H1 (cell line): ENCODE results near the gene DARS1. TPM values are rescaled to one million over a fixed set of nuclear protein-coding genes. Genes with fewer than 3 reads are reported as not detected.

Source experiments
- BACH1 ChIP-seq: IDR thresholded peaks from 2 replicates; pipeline ENCODE4 v1.6.1; 2012; ENCODE audit warnings: low read length, improper control_type of control experiment
- CREB1 ChIP-seq: IDR thresholded peaks from 2 replicates; pipeline ENCODE4 v1.6.1; 2012; ENCODE audit warnings: inconsistent platforms
- JUN ChIP-seq: IDR thresholded peaks from 2 replicates; pipeline ENCODE4 v1.6.1; 2011; ENCODE audit warnings: low read depth, mild to moderate bottlenecking, improper control_type of control experiment, low read length
- JUND ChIP-seq: IDR thresholded peaks from 2 replicates; pipeline ENCODE4 v1.6.1; 2011; ENCODE audit warnings: mild to moderate bottlenecking, improper control_type of control experiment, low read length
- POU5F1 ChIP-seq: IDR thresholded peaks from 2 replicates; pipeline ENCODE4 v1.6.1; 2011; ENCODE audit warnings: low read depth, mild to moderate bottlenecking, low read length, moderate library complexity
- RNF2 ChIP-seq: fragments of 200-900, 300-1000 bp; sonication (generic); IDR thresholded peaks from 2 replicates; pipeline ENCODE4 v1.7.1; 2016; ENCODE audit warnings: borderline replicate concordance, low read depth, mild to moderate bottlenecking, antibody characterized with exemption, low read length; ENCODE audit not compliant: poor library complexity, severe bottlenecking; ENCODE audit errors: missing control alignments
- SIN3A ChIP-seq, 2 experiments: IDR thresholded peaks in 1 of 2; conservative IDR thresholded peaks in 1 of 2; 2 replicates each; pipeline ENCODE4 v1.6.1; 2011 to 2012; ENCODE audit warnings: low read length in 2 of 2, improper control_type of control experiment in 1 of 2, low read depth in 1 of 2, mild to moderate bottlenecking in 1 of 2
- SP2 ChIP-seq: IDR thresholded peaks from 2 replicates; pipeline ENCODE4 v1.6.1; 2012; ENCODE audit warnings: mild to moderate bottlenecking, low read length, inconsistent platforms
- TAF7 ChIP-seq: optimal IDR thresholded peaks from 2 replicates; pipeline ENCODE3; 2011; ENCODE audit warnings: low read depth, mild to moderate bottlenecking, inconsistent platforms, low read length, moderate library complexity, borderline replicate concordance
- polyA plus RNA-seq, 7 experiments: library from polyadenylated mRNA; depleted of rRNA in 3 of 7; stranded (reverse) in 5 of 7; unstranded in 2 of 7; fragments of >200 nt in 5 of 7; fragments of 200-250 nt in 2 of 7; gene quantifications; 1 replicate in 5 of 7; 2 replicates in 1 of 7; 4 replicates in 1 of 7; pipeline versions ENCODE4 v1.2.1 to v1.2.3, GENCODE V29; 2011 to 2013; ENCODE audit warnings: missing spikeins in 2 of 7, mixed read lengths in 2 of 7
- total RNA-seq: library from RNA; stranded (reverse); fragmentation: NEBNext Ultra II Directional; extraction: Animal tissue kit (Norgen Biotek cat#: 25700); gene quantifications from 2 replicates; pipeline ENCODE4 v1.2.1, GENCODE V29; 2021
- TF ChIP-seq, protein P1 (sequence below): fragments of 300-600 bp; sonication (generic); IDR thresholded peaks from 2 replicates; pipeline ENCODE4 v1.7.1; 2012; ENCODE audit warnings: low read length, moderate library complexity, mild to moderate bottlenecking, inconsistent platforms; ENCODE audit not compliant: insufficient replicate concordance

The DARS1 gene
- total and polyA plus RNA-seq, 2 of the 8 experiments (the other 6 are each of a cell fraction or from before 2014, with no cell fraction given) = 61.7 to 85.9 TPM

DNA sequence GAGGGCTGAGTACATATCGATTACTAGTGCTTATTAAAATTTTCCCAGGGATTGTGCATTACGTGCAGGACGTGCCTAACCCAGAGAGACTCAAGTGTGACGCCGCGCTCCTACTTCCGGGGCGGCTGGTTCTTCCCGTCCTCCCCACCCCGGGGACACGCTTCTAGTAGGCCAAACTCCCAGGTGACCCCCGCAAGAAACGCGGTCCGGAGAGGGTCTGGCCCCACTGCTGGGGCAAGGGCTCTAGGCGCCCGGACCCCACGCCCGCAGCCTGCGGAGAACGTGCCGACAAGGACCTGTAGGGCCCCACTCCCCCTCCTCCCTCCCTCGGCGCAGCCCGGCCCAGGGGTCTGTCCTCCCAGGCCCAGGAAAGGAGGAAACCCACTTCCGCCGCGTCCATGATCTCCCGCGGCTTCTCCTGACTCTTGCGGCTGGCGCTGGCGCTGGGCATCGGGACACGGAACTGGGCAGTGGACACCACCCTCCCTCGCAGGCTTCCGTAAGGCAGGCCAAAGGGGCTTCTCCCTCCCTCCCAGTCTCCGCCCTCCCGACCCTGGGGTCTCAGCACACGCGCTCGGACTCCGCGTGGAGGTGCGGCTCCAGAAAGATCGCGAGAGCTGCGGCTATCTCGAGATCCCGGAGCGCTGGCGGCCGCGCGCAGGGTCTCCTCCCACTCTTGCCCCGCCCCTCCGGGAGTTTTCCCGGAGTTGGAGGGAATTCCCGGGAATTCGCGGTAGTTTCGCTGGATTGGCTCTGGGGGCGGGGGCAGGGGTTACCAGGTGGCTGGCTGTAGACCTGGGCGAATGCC is at the start of gene DARS1 (continued):
- peak; percentile 79 for TF ChIP-seq TAF7
- TF ChIP-seq, protein P1, sequence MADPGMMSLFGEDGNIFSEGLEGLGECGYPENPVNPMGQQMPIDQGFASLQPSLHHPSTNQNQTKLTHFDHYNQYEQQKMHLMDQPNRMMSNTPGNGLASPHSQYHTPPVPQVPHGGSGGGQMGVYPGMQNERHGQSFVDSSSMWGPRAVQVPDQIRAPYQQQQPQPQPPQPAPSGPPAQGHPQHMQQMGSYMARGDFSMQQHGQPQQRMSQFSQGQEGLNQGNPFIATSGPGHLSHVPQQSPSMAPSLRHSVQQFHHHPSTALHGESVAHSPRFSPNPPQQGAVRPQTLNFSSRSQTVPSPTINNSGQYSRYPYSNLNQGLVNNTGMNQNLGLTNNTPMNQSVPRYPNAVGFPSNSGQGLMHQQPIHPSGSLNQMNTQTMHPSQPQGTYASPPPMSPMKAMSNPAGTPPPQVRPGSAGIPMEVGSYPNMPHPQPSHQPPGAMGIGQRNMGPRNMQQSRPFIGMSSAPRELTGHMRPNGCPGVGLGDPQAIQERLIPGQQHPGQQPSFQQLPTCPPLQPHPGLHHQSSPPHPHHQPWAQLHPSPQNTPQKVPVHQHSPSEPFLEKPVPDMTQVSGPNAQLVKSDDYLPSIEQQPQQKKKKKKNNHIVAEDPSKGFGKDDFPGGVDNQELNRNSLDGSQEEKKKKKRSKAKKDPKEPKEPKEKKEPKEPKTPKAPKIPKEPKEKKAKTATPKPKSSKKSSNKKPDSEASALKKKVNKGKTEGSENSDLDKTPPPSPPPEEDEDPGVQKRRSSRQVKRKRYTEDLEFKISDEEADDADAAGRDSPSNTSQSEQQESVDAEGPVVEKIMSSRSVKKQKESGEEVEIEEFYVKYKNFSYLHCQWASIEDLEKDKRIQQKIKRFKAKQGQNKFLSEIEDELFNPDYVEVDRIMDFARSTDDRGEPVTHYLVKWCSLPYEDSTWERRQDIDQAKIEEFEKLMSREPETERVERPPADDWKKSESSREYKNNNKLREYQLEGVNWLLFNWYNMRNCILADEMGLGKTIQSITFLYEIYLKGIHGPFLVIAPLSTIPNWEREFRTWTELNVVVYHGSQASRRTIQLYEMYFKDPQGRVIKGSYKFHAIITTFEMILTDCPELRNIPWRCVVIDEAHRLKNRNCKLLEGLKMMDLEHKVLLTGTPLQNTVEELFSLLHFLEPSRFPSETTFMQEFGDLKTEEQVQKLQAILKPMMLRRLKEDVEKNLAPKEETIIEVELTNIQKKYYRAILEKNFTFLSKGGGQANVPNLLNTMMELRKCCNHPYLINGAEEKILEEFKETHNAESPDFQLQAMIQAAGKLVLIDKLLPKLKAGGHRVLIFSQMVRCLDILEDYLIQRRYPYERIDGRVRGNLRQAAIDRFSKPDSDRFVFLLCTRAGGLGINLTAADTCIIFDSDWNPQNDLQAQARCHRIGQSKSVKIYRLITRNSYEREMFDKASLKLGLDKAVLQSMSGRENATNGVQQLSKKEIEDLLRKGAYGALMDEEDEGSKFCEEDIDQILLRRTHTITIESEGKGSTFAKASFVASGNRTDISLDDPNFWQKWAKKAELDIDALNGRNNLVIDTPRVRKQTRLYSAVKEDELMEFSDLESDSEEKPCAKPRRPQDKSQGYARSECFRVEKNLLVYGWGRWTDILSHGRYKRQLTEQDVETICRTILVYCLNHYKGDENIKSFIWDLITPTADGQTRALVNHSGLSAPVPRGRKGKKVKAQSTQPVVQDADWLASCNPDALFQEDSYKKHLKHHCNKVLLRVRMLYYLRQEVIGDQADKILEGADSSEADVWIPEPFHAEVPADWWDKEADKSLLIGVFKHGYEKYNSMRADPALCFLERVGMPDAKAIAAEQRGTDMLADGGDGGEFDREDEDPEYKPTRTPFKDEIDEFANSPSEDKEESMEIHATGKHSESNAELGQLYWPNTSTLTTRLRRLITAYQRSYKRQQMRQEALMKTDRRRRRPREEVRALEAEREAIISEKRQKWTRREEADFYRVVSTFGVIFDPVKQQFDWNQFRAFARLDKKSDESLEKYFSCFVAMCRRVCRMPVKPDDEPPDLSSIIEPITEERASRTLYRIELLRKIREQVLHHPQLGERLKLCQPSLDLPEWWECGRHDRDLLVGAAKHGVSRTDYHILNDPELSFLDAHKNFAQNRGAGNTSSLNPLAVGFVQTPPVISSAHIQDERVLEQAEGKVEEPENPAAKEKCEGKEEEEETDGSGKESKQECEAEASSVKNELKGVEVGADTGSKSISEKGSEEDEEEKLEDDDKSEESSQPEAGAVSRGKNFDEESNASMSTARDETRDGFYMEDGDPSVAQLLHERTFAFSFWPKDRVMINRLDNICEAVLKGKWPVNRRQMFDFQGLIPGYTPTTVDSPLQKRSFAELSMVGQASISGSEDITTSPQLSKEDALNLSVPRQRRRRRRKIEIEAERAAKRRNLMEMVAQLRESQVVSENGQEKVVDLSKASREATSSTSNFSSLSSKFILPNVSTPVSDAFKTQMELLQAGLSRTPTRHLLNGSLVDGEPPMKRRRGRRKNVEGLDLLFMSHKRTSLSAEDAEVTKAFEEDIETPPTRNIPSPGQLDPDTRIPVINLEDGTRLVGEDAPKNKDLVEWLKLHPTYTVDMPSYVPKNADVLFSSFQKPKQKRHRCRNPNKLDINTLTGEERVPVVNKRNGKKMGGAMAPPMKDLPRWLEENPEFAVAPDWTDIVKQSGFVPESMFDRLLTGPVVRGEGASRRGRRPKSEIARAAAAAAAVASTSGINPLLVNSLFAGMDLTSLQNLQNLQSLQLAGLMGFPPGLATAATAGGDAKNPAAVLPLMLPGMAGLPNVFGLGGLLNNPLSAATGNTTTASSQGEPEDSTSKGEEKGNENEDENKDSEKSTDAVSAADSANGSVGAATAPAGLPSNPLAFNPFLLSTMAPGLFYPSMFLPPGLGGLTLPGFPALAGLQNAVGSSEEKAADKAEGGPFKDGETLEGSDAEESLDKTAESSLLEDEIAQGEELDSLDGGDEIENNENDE = no peak
- no peak for TF ChIP-seq SP2
- peak; percentile 4; the same call in 1 of the 2 replicates for TF ChIP-seq JUND
- TF ChIP-seq JUN = no peak
- peak; percentile 25; the same call in 1 of the 2 replicates for TF ChIP-seq CREB1
- no peak for TF ChIP-seq RNF2
- 0 out of 2 replicates have a peak, but pooled peaks have one; percentile 38 for TF ChIP-seq BACH1
- TF ChIP-seq SIN3A (conservative IDR thresholded peaks at IDR 0.05 in 1 of 2, IDR thresholded peaks at IDR 0.05 in 1 of 2; ENCODE audit: low read depth in 1 of 2, low read length in 2 of 2) = peak; percentile 29 to 82; a peak in 1 of 4 replicates
- TF ChIP-seq POU5F1 = no peak
